ENCODE data around the gene STN1.
"Not testable (repeated sequence)": the region's sequence is repeated elsewhere in the genome, so short reads cannot be mapped to it uniquely, and the experiment has no call there.

The STN1 gene

GRCh38 chr10:103858360-103858759 is 59.6 kb downstream of the STN1 start:
- DNase-seq: no peak

DNA sequence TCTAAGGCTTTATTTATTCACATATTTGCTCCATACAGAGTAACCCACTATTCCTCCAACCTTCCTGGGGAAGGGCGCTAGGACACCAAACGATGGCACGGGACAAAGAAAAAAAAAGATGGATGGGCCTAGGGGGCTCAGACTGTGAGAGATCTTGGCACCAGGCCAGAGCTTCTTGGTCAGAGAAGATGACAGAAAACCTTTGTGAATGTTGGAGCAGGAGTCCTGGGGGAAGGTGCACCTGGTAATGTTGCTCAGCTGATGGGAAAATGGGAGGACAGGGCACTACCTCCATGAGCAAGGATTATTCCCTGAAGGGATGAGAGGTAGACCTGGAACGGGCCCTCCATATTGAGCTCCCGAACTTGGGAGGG is 61.2 kb downstream of the STN1 start:
- DNase-seq: no peak

- no peak for DNase-seq
Measured at GRCh38 chr10:103855852-103856796, 61.9 kb downstream of the STN1 start.

GRCh38 chr10:103855424-103855823 is 62.6 kb downstream of the STN1 start, which contains the start of gene SH3PXD2A:
SH3PXD2A (minus strand) TSS chr10:103855576; CDS start chr10:103855266, 310 bp downstream.
- DNase-seq: no peak

DNA sequence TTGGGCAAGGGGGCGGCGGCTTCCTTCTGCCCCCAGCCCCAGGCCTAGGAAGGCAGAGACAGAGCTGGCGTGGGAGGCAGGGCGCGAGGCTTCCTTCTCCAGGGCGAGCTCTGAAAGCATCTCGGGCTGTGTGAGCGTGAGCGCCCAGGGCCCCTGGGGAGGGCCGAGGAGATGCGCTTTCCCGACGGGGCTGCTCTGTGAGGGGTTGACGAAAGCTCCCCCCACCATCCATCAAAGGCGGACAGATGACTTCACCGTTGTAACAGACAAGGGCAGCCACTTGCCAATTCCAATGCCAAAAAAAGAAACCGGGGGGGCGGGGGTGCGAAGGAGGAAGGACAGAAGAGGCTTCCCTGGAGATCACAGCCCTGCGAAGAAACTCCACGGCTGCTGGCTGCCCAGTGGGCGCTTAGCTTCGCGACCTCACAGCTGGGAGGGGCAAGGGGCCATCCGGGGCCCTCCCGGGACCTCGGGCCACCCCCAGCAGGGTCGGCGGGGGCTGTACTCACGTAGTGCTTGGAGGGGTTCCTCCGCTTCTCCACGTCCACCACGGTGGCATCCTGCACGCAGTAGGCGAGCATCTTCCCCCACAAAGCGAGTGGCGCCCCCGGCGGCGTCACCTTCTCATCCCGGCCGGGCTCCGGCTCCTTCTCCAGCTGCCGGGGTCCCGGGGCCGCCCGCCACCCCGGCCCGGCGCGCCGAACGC is 63.1 kb downstream of the STN1 start:
- no peak for DNase-seq

GRCh38 chr10:103854265-103854685 is 63.7 kb downstream of the STN1 start:
- DNase-seq: no peak

GRCh38 chr10:103853428-103854264 is 64.3 kb downstream of the STN1 start:
- no peak for DNase-seq

GRCh38 chr10:103852856-103853255 is 65.1 kb downstream of the STN1 start:
- DNase-seq: no peak

DNA sequence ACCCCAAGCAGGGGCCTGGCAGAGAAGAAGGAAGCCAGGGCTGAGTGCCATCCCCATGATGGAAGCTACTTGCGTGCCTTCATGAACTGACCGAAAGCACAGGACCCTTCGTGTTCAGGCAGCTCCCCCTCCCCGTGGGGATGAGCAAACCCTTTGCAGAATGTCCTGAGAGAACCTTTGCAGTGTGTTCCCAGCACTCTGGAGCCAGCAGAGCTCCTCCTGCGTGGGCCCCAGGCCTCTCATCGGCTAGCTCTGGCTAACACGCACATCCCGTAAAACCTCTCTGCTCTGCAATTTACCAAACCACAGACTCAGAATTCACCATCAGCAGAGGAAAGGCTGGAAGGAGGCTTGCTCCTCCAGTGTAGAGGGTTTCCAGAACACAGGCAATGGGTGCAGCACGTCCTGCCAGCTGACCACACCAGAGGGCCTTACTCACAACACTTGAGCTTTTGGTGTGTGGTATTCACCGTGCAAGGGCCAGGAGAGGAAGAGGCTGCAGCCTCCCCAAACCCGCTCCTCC is 65.7 kb downstream of the STN1 start:
- DNase-seq: no peak

DNA sequence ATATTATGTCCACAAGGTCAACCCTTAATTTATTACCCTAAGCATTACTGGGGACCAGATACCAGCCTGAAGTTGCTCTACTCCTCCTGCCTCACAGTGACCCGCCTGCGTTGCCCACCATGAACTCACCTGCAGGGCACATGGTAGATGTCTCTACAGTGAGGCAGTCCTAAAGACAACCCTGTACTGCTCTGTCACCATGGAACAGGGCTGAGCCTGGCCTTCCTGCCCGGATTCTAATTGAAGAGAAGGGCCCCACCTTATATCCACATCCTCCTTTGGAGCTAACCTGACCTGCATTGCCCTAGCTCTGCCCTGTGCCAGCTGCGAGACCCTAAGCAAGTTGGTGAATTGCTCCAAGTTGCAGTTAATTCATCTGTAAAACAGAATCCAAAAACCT is 66.7 kb downstream of the STN1 start:
- DNase-seq: no peak

DNA sequence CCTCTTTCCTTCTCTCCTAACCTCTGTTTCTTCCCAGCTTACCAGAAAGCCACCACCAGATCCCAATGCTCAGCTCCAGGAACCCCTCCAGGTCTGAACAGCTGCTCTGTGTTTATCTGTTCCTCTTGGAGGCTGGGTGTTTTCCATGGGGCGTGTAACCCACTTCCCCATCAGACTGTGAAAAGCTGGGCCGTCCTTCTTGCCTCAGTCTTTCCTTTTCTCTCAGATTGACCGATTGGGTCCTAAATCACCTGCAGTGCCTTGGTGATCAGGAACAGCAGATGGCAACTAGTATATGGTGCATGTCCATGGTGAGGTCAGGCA is 67.5 kb downstream of the STN1 start:
- no peak for DNase-seq

DNA sequence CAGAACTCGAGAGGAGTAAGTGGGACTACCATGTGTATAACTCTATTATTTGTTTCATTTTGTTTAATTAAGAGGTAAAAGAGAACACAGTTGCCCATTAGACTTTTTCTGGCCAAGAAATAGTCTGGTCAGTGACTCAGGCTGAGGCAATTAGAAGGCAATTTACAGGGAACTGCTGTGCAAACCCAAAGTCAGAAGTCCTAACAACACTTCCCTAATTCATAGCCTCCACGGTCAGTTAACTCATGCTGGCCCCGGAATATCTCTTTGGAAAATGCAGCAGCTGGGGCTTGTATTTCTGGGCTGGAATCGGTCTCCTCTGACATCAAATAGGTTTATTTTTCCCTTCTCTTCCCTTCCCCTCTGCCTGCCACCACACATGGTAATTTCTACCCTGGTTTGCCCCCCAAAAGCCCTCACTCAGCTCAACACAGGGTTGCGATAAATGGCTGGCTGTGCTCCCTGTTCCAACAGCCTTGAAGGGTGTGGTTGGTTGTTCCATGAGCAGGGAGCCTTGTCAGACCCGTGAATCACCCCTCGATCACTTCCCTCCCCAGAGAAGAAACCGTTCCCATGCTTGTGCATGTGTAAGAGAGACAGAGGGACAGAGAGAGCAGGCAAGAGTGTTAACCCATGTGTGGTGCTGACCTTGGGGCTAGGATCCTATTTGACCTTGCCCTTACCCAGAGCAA is 68.0 kb downstream of the STN1 start:
- DNase-seq: no peak

DNA sequence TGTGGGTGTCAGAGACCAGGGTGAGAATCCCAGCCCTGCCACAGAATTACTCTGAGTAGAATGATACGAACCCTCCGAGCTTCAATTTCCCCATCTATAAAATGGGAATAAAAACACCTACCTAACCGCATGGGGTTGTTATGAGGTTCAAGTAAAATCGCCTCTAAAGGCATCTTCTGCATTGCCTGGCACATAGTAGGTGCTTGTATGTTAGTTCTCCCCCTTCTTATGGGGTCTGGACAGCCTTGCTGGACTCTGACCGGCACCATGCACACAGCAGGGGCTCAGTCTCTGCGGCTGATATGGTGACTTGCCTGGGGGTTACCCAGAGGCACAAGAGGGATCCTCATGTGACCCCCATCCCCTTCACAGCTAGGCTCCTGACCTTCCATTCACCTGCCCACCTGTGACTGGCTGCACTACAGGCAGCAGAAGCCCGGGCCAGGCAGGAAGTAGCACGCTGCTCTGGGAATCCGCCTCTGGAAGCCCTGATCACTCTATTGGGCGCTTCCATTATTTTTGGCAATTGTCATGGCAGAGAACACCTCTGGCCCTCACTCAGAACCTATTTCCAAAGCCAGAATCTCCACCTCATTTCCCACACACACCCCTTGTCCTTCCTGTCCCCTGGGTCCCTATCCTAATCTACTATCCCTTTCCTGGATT is 68.6 kb downstream of the STN1 start:
- DNase-seq: no peak

DNA sequence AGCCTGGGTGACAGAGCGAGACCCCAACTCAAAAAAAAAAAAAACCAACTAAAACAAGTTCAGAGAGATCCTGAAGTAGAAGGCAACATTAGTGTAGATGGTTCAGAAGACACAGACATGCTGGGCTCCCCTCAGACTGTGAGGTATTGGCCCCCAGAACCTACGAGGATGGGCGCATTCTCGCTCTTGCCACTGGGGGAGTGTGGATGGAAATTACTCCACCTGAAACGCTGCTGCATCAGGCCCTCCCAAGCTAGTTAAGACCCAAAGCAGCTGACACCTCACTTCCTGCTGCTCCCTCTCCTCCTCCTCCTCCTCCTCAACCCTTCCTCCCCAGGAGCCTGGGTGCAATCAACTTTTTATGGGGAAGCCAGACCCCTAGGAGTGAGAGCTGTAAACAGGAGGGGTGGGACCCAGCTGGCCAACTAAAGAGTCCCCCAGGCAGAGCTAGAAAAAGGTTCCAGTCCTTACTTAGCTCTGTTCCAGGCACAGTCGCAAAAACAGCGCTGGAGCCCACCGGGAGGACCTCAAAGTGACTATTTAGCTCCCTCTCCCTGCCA is 70.0 kb downstream of the STN1 start:
- DNase-seq: no peak

DNA sequence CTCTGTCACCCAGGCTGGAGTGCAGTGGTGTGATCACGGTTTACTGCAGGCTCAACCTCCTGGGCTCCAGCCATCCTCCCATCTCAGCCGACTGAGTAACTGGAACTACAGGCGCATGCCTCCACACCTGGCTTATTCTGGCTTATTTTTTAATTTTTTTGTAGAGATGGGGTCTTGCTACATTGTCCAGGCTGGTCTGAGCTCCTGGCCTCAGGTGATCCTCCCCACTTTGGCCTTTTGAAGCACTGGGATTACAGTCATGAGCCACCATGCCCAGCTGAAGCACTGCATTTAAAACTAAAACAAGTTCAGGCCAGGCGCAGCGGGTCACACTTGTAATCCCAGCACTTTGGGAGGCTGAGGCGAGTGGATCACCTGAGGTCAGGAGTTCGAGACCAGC is 70.6 kb downstream of the STN1 start:
- DNase-seq: no peak

DNA sequence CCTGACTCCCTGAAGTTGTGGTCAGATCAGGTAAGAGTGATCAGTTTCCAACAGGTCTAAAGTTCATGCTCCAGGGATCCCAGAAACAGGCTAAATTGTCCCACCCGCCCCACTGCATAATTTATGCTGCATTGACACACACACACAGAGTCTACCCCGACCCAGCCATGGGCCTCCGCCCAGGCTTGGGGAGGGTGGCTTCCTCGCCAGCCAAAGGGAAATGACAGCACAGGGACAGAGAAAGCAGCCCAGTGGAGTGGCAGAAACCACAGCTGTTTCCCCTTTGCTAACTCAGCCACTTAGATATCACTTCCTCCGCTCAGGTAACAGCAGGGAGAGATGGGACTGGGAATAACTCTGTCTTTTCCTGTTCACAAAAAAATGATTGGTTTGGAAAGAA is 72.0 kb downstream of the STN1 start:
- no peak for DNase-seq

- DNase-seq: not testable (repeated sequence)
Measured at GRCh38 chr10:103845346-103845745, 72.6 kb downstream of the STN1 start.

DNA sequence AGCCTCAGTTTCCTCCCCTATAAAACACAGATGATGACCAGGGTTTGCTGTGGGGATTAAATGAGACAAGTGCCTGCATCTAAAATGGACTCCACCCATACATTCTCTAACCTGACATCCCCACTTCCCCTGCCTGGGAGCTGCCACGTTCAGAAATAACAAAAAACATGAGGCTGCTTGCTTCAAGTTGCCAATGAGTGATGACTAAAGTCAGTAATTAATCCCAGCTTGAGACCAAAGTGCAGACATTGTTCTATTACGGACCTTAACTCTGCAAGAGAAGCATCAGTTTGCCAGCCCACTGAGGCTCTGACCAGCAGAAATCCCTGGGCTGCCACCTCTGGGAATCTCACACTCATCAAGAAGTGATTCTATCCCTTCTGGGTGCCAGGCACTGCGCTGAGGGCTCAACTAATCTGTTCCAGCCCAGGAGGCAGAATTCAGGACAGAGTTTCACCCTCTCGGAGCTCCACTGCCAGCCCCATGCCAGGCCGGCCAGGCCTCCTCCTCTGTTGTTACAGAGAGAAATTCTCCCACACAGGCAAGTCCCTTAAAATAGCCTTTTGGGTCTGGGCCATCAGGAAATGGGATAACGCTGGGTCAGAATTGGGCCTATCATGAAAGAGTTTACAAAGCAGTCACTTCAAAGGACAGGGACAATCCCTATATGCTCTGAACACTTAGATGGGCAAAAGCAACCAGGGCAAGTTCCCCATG is 74.0 kb downstream of the STN1 start:
- no peak for DNase-seq

- no peak for DNase-seq
Measured at GRCh38 chr10:103843045-103843444, 74.9 kb downstream of the STN1 start.

DNA sequence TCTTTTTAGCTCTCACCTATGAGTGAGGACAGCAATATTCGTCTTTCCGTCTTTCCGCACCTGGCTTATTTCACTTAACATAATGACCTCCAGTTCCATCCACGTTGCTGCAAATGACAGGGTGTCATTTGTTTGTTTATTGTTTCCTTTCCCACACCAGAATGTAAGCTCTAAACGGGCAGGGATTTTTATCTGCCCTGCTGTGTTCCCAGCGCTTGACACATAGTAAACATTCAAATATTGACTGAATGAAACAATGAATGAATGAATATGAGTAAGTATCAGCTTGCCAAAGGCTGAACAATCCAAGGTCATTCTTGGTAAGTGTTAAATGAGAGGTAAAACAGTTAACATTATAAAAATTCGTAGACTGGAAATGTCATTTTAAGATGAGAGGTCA is 75.4 kb downstream of the STN1 start:
- no peak for DNase-seq

- DNase-seq: no peak
Measured at GRCh38 chr10:103841519-103841918, 76.5 kb downstream of the STN1 start.
